H9 (cell line): Measurements from ENCODE around the gene PARD3. TPM values are rescaled to one million over a fixed set of nuclear protein-coding genes. Genes with fewer than 3 reads are reported as not detected.

Experiments used
- DNase-seq: peaks from one replicate; pipeline ENCODE4 v3.0.0-alpha.2; 2017
- H2AFZ ChIP-seq: one replicate; pipeline ENCODE4 v1.6.1; 2013; ENCODE audit warnings: mild to moderate bottlenecking, low read length, control low read depth, moderate library complexity
- H2AK5ac ChIP-seq: 2 replicates; pipeline ENCODE4 v1.6.1; 2013; ENCODE audit warnings: low read length, control low read depth, mixed read lengths; ENCODE audit not compliant: insufficient read length
- H2BK120ac ChIP-seq: one replicate; pipeline ENCODE4 v1.6.1; 2013; ENCODE audit warnings: low read depth, mild to moderate bottlenecking, low read length, control low read depth, inconsistent platforms; ENCODE audit not compliant: poor library complexity, severe bottlenecking
- H2BK12ac ChIP-seq: 2 replicates; pipeline ENCODE4 v1.6.1; 2013; ENCODE audit warnings: low read length, control low read depth, mixed read lengths, low read depth; ENCODE audit not compliant: insufficient read length
- H2BK15ac ChIP-seq: 2 replicates; pipeline ENCODE4 v1.6.1; 2013; ENCODE audit warnings: low read depth, low read length, control low read depth
- H2BK20ac ChIP-seq: one replicate; pipeline ENCODE4 v1.6.1; 2013; ENCODE audit warnings: low read depth, mild to moderate bottlenecking, low read length, control low read depth, inconsistent platforms; ENCODE audit not compliant: poor library complexity, severe bottlenecking
- H2BK5ac ChIP-seq: 2 replicates; pipeline ENCODE4 v1.6.1; 2013; ENCODE audit warnings: low read length, control low read depth, mixed read lengths; ENCODE audit not compliant: insufficient read length
- H3K14ac ChIP-seq: 2 replicates; pipeline ENCODE4 v1.6.1; 2013; ENCODE audit warnings: low read length, control low read depth; ENCODE audit not compliant: insufficient read depth
- H3K18ac ChIP-seq: 2 replicates; pipeline ENCODE4 v1.6.1; 2013; ENCODE audit warnings: low read depth, mild to moderate bottlenecking, mixed read lengths, low read length, control low read depth; ENCODE audit not compliant: insufficient read length
- H3K23ac ChIP-seq: 2 replicates; pipeline ENCODE4 v1.6.1; 2013; ENCODE audit warnings: low read length, control low read depth, mixed read lengths, low read depth; ENCODE audit not compliant: insufficient read length
- H3K23me2 ChIP-seq: 2 replicates; pipeline ENCODE4 v1.6.1; 2013; ENCODE audit warnings: low read depth, mild to moderate bottlenecking, mixed read lengths, low read length, control low read depth; ENCODE audit not compliant: insufficient read length, poor library complexity, severe bottlenecking
- H3K27ac ChIP-seq: 2 replicates; pipeline ENCODE4 v1.5.1; 2013; ENCODE audit warnings: low read length, control low read depth, mixed read lengths, low read depth; ENCODE audit not compliant: insufficient read length
- H3K27me3 ChIP-seq: 2 replicates; pipeline ENCODE4 v1.6.1; 2013; ENCODE audit warnings: low read length, control low read depth, inconsistent platforms; ENCODE audit not compliant: insufficient read depth
- H3K4ac ChIP-seq: 2 replicates; pipeline ENCODE4 v1.6.1; 2013; ENCODE audit warnings: low read depth, mild to moderate bottlenecking, control low read depth, inconsistent platforms, low read length, moderate library complexity
- H3K4me1 ChIP-seq: 2 replicates; pipeline ENCODE4 v1.6.1; 2013; ENCODE audit warnings: low read length, control low read depth, inconsistent platforms; ENCODE audit not compliant: insufficient read depth
- H3K4me2 ChIP-seq: 2 replicates; pipeline ENCODE4 v1.6.1; 2013; ENCODE audit warnings: low read length, control low read depth, mixed read lengths; ENCODE audit not compliant: insufficient read length, insufficient read depth
- H3K56ac ChIP-seq: 2 replicates; pipeline ENCODE4 v1.6.1; 2013; ENCODE audit warnings: low read depth, mild to moderate bottlenecking, mixed read lengths, low read length, control low read depth; ENCODE audit not compliant: insufficient read length
- H3K79me1 ChIP-seq: 2 replicates; pipeline ENCODE4 v1.6.1; 2013; ENCODE audit warnings: low read depth, mild to moderate bottlenecking, moderate library complexity, low read length, control low read depth, inconsistent platforms; ENCODE audit not compliant: insufficient read depth, poor library complexity, severe bottlenecking
- H3K79me2 ChIP-seq: 2 replicates; pipeline ENCODE4 v1.6.1; 2013; ENCODE audit warnings: low read length, control low read depth, inconsistent platforms; ENCODE audit not compliant: insufficient read depth
- H3K9ac ChIP-seq: 2 replicates; pipeline ENCODE4 v1.6.1; 2013; ENCODE audit warnings: low read length, control low read depth, mixed read lengths; ENCODE audit not compliant: insufficient read length; ENCODE audit errors: extremely low read depth
- H3K9me3 ChIP-seq: one replicate; pipeline ENCODE4 v1.6.1; 2013; ENCODE audit warnings: low read depth, low read length, inconsistent platforms; ENCODE audit not compliant: control insufficient read depth
- H3T11ph ChIP-seq: one replicate; pipeline ENCODE4 v1.6.1; 2013; ENCODE audit warnings: mild to moderate bottlenecking, low read length, control low read depth, inconsistent platforms
- H4K20me1 ChIP-seq: one replicate; pipeline ENCODE4 v1.6.1; 2013; ENCODE audit not compliant: control insufficient read depth, insufficient read length, insufficient read depth
- H4K5ac ChIP-seq: 2 replicates; pipeline ENCODE4 v1.6.1; 2013; ENCODE audit warnings: low read depth, mild to moderate bottlenecking, mixed read lengths, low read length, control low read depth; ENCODE audit not compliant: insufficient read length
- H4K8ac ChIP-seq: replicated peaks from 2 replicates; pipeline ENCODE4 v1.6.1; 2013; ENCODE audit warnings: low read length, control low read depth, mixed read lengths, low read depth; ENCODE audit not compliant: insufficient read length
- H4K91ac ChIP-seq: 2 replicates; pipeline ENCODE4 v1.6.1; 2013; ENCODE audit warnings: low read depth, mild to moderate bottlenecking, moderate library complexity, mixed read lengths, low read length, control low read depth; ENCODE audit not compliant: insufficient read length
- H3K27ac Mint-ChIP-seq, 3 experiments: 2 replicates in 2 of 3; 3 replicates in 1 of 3; pipeline ENCODE4 v1.8.0; 2020 to 2021; ENCODE audit warnings: mixed read lengths in 3 of 3, mild to moderate bottlenecking in 1 of 3, moderate library complexity in 1 of 3
- H3K27me3 Mint-ChIP-seq: 2 replicates; pipeline ENCODE4 v1.8.0; 2021; ENCODE audit warnings: low read depth, mild to moderate bottlenecking, moderate library complexity, mixed read lengths
- H3K36me3 Mint-ChIP-seq, 3 experiments: 2 replicates in 2 of 3; 3 replicates in 1 of 3; pipeline ENCODE4 v1.8.0; 2020 to 2021; ENCODE audit warnings: low read depth in 3 of 3, mixed read lengths in 3 of 3; ENCODE audit not compliant: insufficient read depth in 1 of 3
- H3K4me1 Mint-ChIP-seq, 2 experiments: 2 replicates each; pipeline ENCODE4 v1.8.0; 2020; ENCODE audit warnings: mixed read lengths in 2 of 2
- H3K4me3 Mint-ChIP-seq, 2 experiments: 2 replicates in 1 of 2; 3 replicates in 1 of 2; pipeline ENCODE4 v1.8.0; 2020 to 2021; ENCODE audit warnings: mild to moderate bottlenecking in 2 of 2, mixed read lengths in 2 of 2, moderate library complexity in 1 of 2
- H3K9me3 Mint-ChIP-seq, 2 experiments: 2 replicates in 1 of 2; 3 replicates in 1 of 2; pipeline ENCODE4 v1.8.0; 2020; ENCODE audit warnings: mild to moderate bottlenecking in 2 of 2, mixed read lengths in 2 of 2, moderate library complexity in 1 of 2
- CTCF ChIP-seq: fragments of 200-600 bp; sonication (generic); conservative IDR thresholded peaks from 3 replicates; pipeline ENCODE4 v1.8.0; 2021; ENCODE audit warnings: antibody characterized with exemption, mild to moderate bottlenecking
- WGBS: extraction: QIAGEN DNeasy Blood & Tissue Kit; methylation state at CpG from one replicate; pipeline ENCODE4 v1.1.7; 2013; ENCODE audit warnings: missing lambda C conversion rate, low lambda C conversion rate, mixed read lengths; ENCODE audit not compliant: insufficient read length; ENCODE audit errors: extremely low coverage; 5-methylcytosine and 5-hydroxymethylcytosine counted together
- total RNA-seq: library from RNA; stranded (reverse); gene quantifications from 2 replicates; pipeline ENCODE4 v1.2.1, GENCODE V29; 2021

Gene PARD3
- total RNA-seq, 1 experiment from 2014 or later = 44.7 TPM

- Histone ChIP-seq H2BK20ac (no peak overlapping the region), H2AFZ (no peak overlapping the region), H4K5ac (no peak overlapping the region), H3K9ac (no peak overlapping the region), H4K91ac (no peak overlapping the region), H2BK5ac (no peak overlapping the region), H3T11ph (no peak overlapping the region), H3K56ac (no peak overlapping the region), H3K27ac (no peak overlapping the region), H3K23ac (no peak overlapping the region), H3K18ac (no peak overlapping the region), H4K8ac (no peak overlapping the region), H2BK120ac (no peak overlapping the region), H4K20me1 (no peaks in the 10 kb centered on the region), H3K79me2 (no peaks in the 10 kb centered on the region), H3K9me3 (no peaks in the 10 kb centered on the region), H2BK12ac (no peak overlapping the region), H3K14ac (no peak overlapping the region), H3K79me1 (no peaks in the 10 kb centered on the region), H3K4me2 (no peak overlapping the region), H3K23me2 (no peaks in the 10 kb centered on the region), H3K27me3 (no peaks in the 10 kb centered on the region), H2AK5ac (no peak overlapping the region), H3K4me1 (peaks cover 2% of the 10 kb centered on the region), H3K4ac (no peak overlapping the region), H2BK15ac (no peak overlapping the region)
- Mint-ChIP-seq H3K4me1 (peaks cover 25 to 29% of the 10 kb centered on the region in 2 experiments), H3K9me3 (no peaks in the 10 kb centered on the region), H3K4me3 (no peak overlapping the region), H3K36me3 (peaks cover 0 to 3% (median 0%) of the 10 kb centered on the region in 3 experiments; a peak in 2 of 7 replicates), H3K27me3 (no peaks in the 10 kb centered on the region; the same call in 1 of the 2 replicates), H3K27ac (no peak overlapping the region)
- no peak for DNase-seq
- no CpG with 5 or more reads among the region's 6 CpGs for WGBS
- TF ChIP-seq CTCF = no peak
Observed at GRCh38 chr10:34112171-34112782, 702.8 kb downstream of the PARD3 start.
